GM12892 (cell line): ENCODE measurements around the gene MTFMT.

Experiments used
- POLR2A ChIP-seq: IDR thresholded peaks from 2 replicates; pipeline ENCODE4 v1.6.1; 2011; ENCODE audit warnings: low read depth, low read length, control low read depth
- POLR2AphosphoS5 ChIP-seq: IDR thresholded peaks from 2 replicates; pipeline ENCODE4 v1.6.1; 2011; ENCODE audit warnings: low read depth, low read length, control low read depth
- TAF1 ChIP-seq: IDR thresholded peaks from 2 replicates; pipeline ENCODE4 v1.6.1; 2011; ENCODE audit warnings: low read depth, mild to moderate bottlenecking, control low read depth, low read length, borderline replicate concordance

DNA sequence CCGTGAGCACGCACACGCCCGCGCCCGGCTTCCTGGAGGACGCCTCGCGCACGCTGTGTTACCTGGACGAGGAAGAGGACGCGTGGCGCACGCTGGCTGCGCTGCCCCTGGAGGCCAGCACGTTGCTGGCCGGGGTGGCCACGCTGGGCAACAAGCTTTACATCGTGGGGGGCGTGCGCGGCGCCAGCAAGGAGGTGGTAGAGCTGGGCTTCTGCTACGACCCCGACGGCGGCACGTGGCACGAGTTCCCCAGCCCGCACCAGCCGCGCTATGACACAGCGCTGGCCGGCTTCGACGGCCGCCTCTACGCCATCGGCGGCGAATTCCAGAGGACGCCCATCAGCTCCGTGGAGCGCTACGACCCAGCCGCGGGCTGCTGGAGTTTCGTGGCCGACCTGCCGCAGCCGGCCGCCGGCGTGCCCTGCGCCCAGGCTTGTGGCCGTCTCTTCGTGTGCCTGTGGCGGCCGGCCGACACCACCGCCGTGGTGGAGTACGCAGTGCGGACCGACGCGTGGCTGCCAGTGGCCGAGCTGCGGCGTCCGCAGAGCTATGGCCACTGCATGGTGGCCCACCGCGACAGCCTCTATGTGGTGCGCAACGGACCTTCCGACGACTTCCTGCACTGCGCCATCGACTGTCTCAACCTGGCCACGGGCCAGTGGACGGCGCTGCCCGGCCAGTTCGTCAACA lies 48.0 kb upstream of the MTFMT start:
- TF ChIP-seq POLR2A (no peak), POLR2AphosphoS5 (no peak), TAF1 (no peak)
